WTC11 (cell line): Measurements from ENCODE around the gene C2orf92. TPM values are rescaled to one million over a fixed set of nuclear protein-coding genes. Genes with fewer than 3 reads are reported as not detected.
A peak's percentile ranks its signal among the peaks of the same experiment; 100 is the strongest.

ENCODE experiments used
- ATAC-seq: fragments of 200-7000 bp; cut with Tn5 transposase; 2 replicates; pipeline ENCODE4 v1.10.0; 2021; ENCODE audit warnings: mild to moderate bottlenecking, moderate library complexity
- CTCF ChIA-PET: fragments of 300-600 bp; sonication (Branson Sonifier 250); formaldehyde crosslinking; loops from one replicate; lab custom pipeline; 2021; ENCODE audit warnings: antibody characterized with exemption; lab: Charles Lee
- POLR2A ChIA-PET: fragments of 350-600 bp; sonication (Branson Sonifier 250); formaldehyde crosslinking; loops from one replicate; lab custom pipeline; 2021; ENCODE audit warnings: antibody characterized with exemption; lab: Charles Lee
- DNase-seq: peaks from one replicate; pipeline ENCODE4 v3.0.0; 2021; ENCODE audit warnings: low spot score
- H3K27ac Mint-ChIP-seq: 2 replicates; pipeline ENCODE4 v1.8.0; 2021; ENCODE audit warnings: mixed read lengths
- H3K27me3 Mint-ChIP-seq: 2 replicates; pipeline ENCODE4 v1.8.0; 2021; ENCODE audit warnings: low read depth, mild to moderate bottlenecking, moderate library complexity, mixed read lengths
- H3K36me3 Mint-ChIP-seq: 2 replicates; pipeline ENCODE4 v1.8.0; 2021; ENCODE audit warnings: mixed read lengths
- H3K4me1 Mint-ChIP-seq: 2 replicates; pipeline ENCODE4 v1.8.0; 2022; ENCODE audit warnings: mixed read lengths
- H3K4me3 Mint-ChIP-seq: 2 replicates; pipeline ENCODE4 v1.8.0; 2021; ENCODE audit warnings: mild to moderate bottlenecking, moderate library complexity, mixed read lengths
- H3K9me3 Mint-ChIP-seq: 2 replicates; pipeline ENCODE4 v1.8.0; 2021; ENCODE audit warnings: mixed read lengths
- ATF1 ChIP-seq: sonication (generic); formaldehyde crosslinking; IDR thresholded peaks from 2 replicates; pipeline ENCODE4 v1.8.1; 2023; ENCODE audit warnings: mild to moderate bottlenecking, moderate library complexity, missing genetic modification reagents
- CBFB ChIP-seq: sonication (generic); formaldehyde crosslinking; IDR thresholded peaks from 2 replicates; pipeline ENCODE4 v1.8.1; 2022; ENCODE audit warnings: mild to moderate bottlenecking, low read depth, missing genetic modification reagents
- CDX4 ChIP-seq: fragments of 250-450 bp; sonication (Bioruptor Pico); IDR thresholded peaks from 2 replicates; pipeline ENCODE4 v1.9.0; 2021; ENCODE audit warnings: moderate library complexity, mild to moderate bottlenecking, inconsistent platforms, borderline replicate concordance
- E2F5 ChIP-seq: sonication (generic); formaldehyde crosslinking; IDR thresholded peaks from 2 replicates; pipeline ENCODE4 v1.8.1; 2022; ENCODE audit warnings: mild to moderate bottlenecking, moderate library complexity, missing genetic modification reagents
- ELF4 ChIP-seq: sonication (generic); formaldehyde crosslinking; IDR thresholded peaks from 2 replicates; pipeline ENCODE4 v1.8.1; 2022; ENCODE audit warnings: low read depth, mild to moderate bottlenecking, moderate library complexity, missing genetic modification reagents
- FOXJ3 ChIP-seq: sonication (generic); formaldehyde crosslinking; IDR thresholded peaks from 2 replicates; pipeline ENCODE4 v1.9.0; 2021; ENCODE audit warnings: missing genetic modification reagents, mild to moderate bottlenecking, borderline replicate concordance
- FOXK1 ChIP-seq: sonication (generic); formaldehyde crosslinking; IDR thresholded peaks from 2 replicates; pipeline ENCODE4 v1.8.0; 2022; ENCODE audit warnings: mild to moderate bottlenecking, moderate library complexity, missing genetic modification reagents
- FOXP1 ChIP-seq: sonication (generic); formaldehyde crosslinking; IDR thresholded peaks from 2 replicates; pipeline ENCODE4 v1.8.0; 2022; ENCODE audit warnings: missing genetic modification reagents, mild to moderate bottlenecking, moderate library complexity, borderline replicate concordance
- GABPB1 ChIP-seq: sonication (generic); formaldehyde crosslinking; IDR thresholded peaks from 2 replicates; pipeline ENCODE4 v1.8.1; 2023; ENCODE audit warnings: mild to moderate bottlenecking, missing genetic modification reagents
- GTF2I ChIP-seq: fragments of 250-450 bp; sonication (Bioruptor Pico); conservative IDR thresholded peaks from 2 replicates; pipeline ENCODE4 v1.4.0; 2021; ENCODE audit warnings: mild to moderate bottlenecking
- KAT7 ChIP-seq: sonication (generic); formaldehyde crosslinking; IDR thresholded peaks from 2 replicates; pipeline ENCODE4 v1.8.1; 2023; ENCODE audit warnings: missing genetic modification reagents, mild to moderate bottlenecking, borderline replicate concordance
- MAX ChIP-seq: sonication (generic); formaldehyde crosslinking; IDR thresholded peaks from 2 replicates; pipeline ENCODE4 v1.8.0; 2022; ENCODE audit warnings: mild to moderate bottlenecking, missing genetic modification reagents
- MXD4 ChIP-seq: fragments of 250-450 bp; sonication (Bioruptor Pico); IDR thresholded peaks from 2 replicates; pipeline ENCODE4 v1.8.0; 2021; ENCODE audit warnings: mild to moderate bottlenecking, moderate library complexity, borderline replicate concordance
- NFATC4 ChIP-seq: fragments of 250-450 bp; sonication (Bioruptor Pico); IDR thresholded peaks from 2 replicates; pipeline ENCODE4 v1.9.0; 2021; ENCODE audit warnings: mild to moderate bottlenecking
- NFYB ChIP-seq: sonication (generic); formaldehyde crosslinking; conservative IDR thresholded peaks from 2 replicates; pipeline ENCODE4 v1.8.0; 2022; ENCODE audit warnings: low read depth, missing genetic modification reagents
- NR1H2 ChIP-seq: sonication (generic); formaldehyde crosslinking; IDR thresholded peaks from 2 replicates; pipeline ENCODE4 v1.9.0; 2021; ENCODE audit warnings: mild to moderate bottlenecking, moderate library complexity, missing genetic modification reagents
- NR2C2 ChIP-seq: sonication (generic); formaldehyde crosslinking; IDR thresholded peaks from 2 replicates; pipeline ENCODE4 v1.8.0; 2022; ENCODE audit warnings: mild to moderate bottlenecking, missing genetic modification reagents
- PRDM15 ChIP-seq: sonication (generic); formaldehyde crosslinking; IDR thresholded peaks from 2 replicates; pipeline ENCODE4 v1.8.0; 2022; ENCODE audit warnings: missing genetic modification reagents
- PRRX2 ChIP-seq: fragments of 250-450 bp; sonication (Bioruptor Pico); IDR thresholded peaks from 2 replicates; pipeline ENCODE4 v1.8.0; 2021; ENCODE audit warnings: mild to moderate bottlenecking
- SMAD4 ChIP-seq: sonication (generic); formaldehyde crosslinking; IDR thresholded peaks from 2 replicates; pipeline ENCODE4 v1.8.0; 2022; ENCODE audit warnings: mild to moderate bottlenecking, missing genetic modification reagents
- ZNF263 ChIP-seq: sonication (generic); formaldehyde crosslinking; IDR thresholded peaks from 2 replicates; pipeline ENCODE4 v1.8.1; 2022; ENCODE audit warnings: low read depth, mild to moderate bottlenecking, moderate library complexity, missing genetic modification reagents
- ZNF423 ChIP-seq: fragments of 250-450 bp; sonication (Bioruptor Pico); IDR thresholded peaks from 2 replicates; pipeline ENCODE4 v2.1.2; 2022; ENCODE audit warnings: mild to moderate bottlenecking, moderate library complexity
- ZNF512 ChIP-seq: sonication (generic); formaldehyde crosslinking; IDR thresholded peaks from 2 replicates; pipeline ENCODE4 v1.8.1; 2022; ENCODE audit warnings: missing genetic modification reagents, borderline replicate concordance
- total RNA-seq: library from RNA; stranded (reverse); gene quantifications from 3 replicates; pipeline ENCODE4 v1.2.3, GENCODE V29; 2021
- TF ChIP-seq, protein P1 (sequence below): fragments of 250-450 bp; sonication (Bioruptor Pico); IDR thresholded peaks from 2 replicates; pipeline ENCODE4 v1.9.0; 2021; ENCODE audit warnings: mild to moderate bottlenecking
- TF ChIP-seq, protein P2 (sequence below): fragments of 250-450 bp; sonication (Bioruptor Pico); conservative IDR thresholded peaks from 2 replicates; pipeline ENCODE4 v1.9.0; 2021; ENCODE audit warnings: mild to moderate bottlenecking

The C2orf92 gene
- total RNA-seq, 1 experiment from 2014 or later: 5.2 TPM

- TF ChIP-seq CDX4 (CRISPR knock-in tag): no peak
- TF ChIP-seq CBFB: no peak
- no peak for TF ChIP-seq PRRX2
- TF ChIP-seq ZNF263 (CRISPR knock-in tag): no peak
- TF ChIP-seq NR2C2 (CRISPR knock-in tag): no peak
- no peak for TF ChIP-seq ZNF423 (CRISPR knock-in tag)
- no peak for TF ChIP-seq ELF4 (CRISPR knock-in tag)
- no peak for TF ChIP-seq SMAD4 (CRISPR knock-in tag)
- no peak for TF ChIP-seq ATF1 (CRISPR knock-in tag)
- no peak for TF ChIP-seq KAT7 (CRISPR knock-in tag)
- Mint-ChIP-seq H3K27ac (no peak overlapping the region), H3K9me3 (peaks cover 9% of the 10 kb centered on the region), H3K27me3 (no peaks in the 10 kb centered on the region), H3K36me3 (no peaks in the 10 kb centered on the region), H3K4me3 (no peak overlapping the region), H3K4me1 (peaks cover 24% of the 10 kb centered on the region)
- ChIA-PET POLR2A (no interaction called here), CTCF (interaction anchor here (1.5 kb wide), 1 partner anchor 98 kb away, joined by 4 read pairs; no protein-coding TSS in a partner anchor)
- DNase-seq (no peak), ATAC-seq (no peak)
Measured at GRCh38 chr2:97688062-97688827, 18.7 kb downstream of the C2orf92 start.

GRCh38 chr2:97691166-97691565, 21.7 kb downstream of the C2orf92 start:
- H3K36me3 Mint-ChIP-seq: no peaks in the 10 kb centered on the region
- no peaks in the 10 kb centered on the region for H3K27me3 Mint-ChIP-seq
- peaks cover 29% of the 10 kb centered on the region for H3K4me1 Mint-ChIP-seq
- H3K27ac Mint-ChIP-seq: peak overlapping the region; percentile 84
- no peaks in the 10 kb centered on the region for H3K9me3 Mint-ChIP-seq
- ChIA-PET CTCF (interaction anchor here (0.6 to 2.5 kb wide), 11 partner anchors 9 to 1866 kb away, joined by 3 to 23 read pairs (median 6); partner anchors contain the start of genes ACTR1B and ZAP70), POLR2A (interaction anchor here (0.6 to 0.9 kb wide), 4 partner anchors 15 to 1090 kb away, joined by 3 to 4 read pairs (median 4); partner anchors contain the start of gene ACTR1B)
- peak; percentile 77 for DNase-seq
- no peak overlapping the region for H3K4me3 Mint-ChIP-seq
- peak; percentile 97 for ATAC-seq
- no peak for TF ChIP-seq E2F5
- TF ChIP-seq, protein P1, sequence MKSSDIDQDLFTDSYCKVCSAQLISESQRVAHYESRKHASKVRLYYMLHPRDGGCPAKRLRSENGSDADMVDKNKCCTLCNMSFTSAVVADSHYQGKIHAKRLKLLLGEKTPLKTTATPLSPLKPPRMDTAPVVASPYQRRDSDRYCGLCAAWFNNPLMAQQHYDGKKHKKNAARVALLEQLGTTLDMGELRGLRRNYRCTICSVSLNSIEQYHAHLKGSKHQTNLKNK (CRISPR knock-in tag): no peak
- no peak for TF ChIP-seq NR1H2 (CRISPR knock-in tag)
- no peak for TF ChIP-seq GABPB1 (CRISPR knock-in tag)
- TF ChIP-seq NFYB (CRISPR knock-in tag): no peak
- TF ChIP-seq MAX (CRISPR knock-in tag): no peak
- no peak for TF ChIP-seq ZNF512 (CRISPR knock-in tag)
- no peak for TF ChIP-seq MXD4 (CRISPR knock-in tag)
- no peak for TF ChIP-seq GTF2I (CRISPR knock-in tag)
- TF ChIP-seq FOXJ3: no peak
- TF ChIP-seq NFATC4 (CRISPR knock-in tag): no peak
- TF ChIP-seq FOXP1 (CRISPR knock-in tag): no peak
- TF ChIP-seq FOXK1: no peak
- TF ChIP-seq ZNF423 (CRISPR knock-in tag): no peak
- TF ChIP-seq, protein P2, sequence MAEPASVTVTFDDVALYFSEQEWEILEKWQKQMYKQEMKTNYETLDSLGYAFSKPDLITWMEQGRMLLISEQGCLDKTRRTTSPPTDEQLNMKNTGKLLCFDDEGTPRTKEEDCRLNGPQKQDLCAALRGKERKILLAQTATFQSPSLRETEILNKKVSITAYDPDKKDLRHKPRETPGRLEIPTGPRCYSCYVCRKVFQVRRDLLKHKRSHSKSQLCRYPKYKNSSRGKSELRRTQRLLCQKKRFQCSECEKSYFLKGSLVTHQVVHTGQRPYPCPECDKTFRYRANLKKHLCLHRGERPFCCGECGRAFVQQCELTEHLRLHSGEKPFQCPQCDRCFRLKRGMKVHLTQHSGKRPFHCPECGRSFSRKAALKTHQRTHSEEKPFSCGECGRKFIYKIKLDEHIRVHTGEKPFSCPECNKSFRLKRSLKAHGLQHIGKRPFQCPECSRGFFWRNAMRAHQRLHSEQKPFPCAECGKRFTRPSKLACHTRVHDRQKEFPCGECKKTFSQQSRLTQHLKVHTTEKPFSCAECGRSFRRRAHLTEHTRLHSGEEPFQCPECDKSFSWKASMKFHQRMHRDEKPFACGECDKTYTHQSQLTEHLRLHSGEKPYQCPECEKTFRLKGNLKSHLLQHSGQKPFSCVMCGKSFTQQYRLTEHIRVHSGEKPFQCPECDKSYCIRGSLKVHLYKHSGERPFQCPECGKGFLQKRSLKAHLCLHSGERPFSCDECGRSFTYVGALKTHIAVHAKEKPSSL (CRISPR knock-in tag): no peak
- TF ChIP-seq PRDM15 (CRISPR knock-in tag): no peak
